IPS-18c (cell line): ENCODE data around the gene ZBTB48.

Experiments
- H3K4me3 ChIP-seq: 2 replicates; pipeline ENCODE4 v1.7.0; 2013; ENCODE audit warnings: low read depth, mild to moderate bottlenecking, low read length, moderate library complexity; ENCODE audit not compliant: insufficient read depth
- H3K9me3 ChIP-seq: one replicate; pipeline ENCODE4 v1.6.1; 2013; ENCODE audit warnings: mild to moderate bottlenecking, low read length, moderate library complexity; ENCODE audit not compliant: control insufficient read depth, insufficient read depth

ZBTB48 gene

GRCh38 chr1:6569033-6569432 is 10.8 kb upstream of the ZBTB48 start:
- no peak overlapping the region for H3K4me3 ChIP-seq
- H3K9me3 ChIP-seq: peaks cover 2% of the 10 kb centered on the region

GRCh38 chr1:6570100-6570499 is 9.7 kb upstream of the ZBTB48 start:
- H3K4me3 ChIP-seq: no peak overlapping the region

GRCh38 chr1:6570987-6571386 is 8.8 kb upstream of the ZBTB48 start:
- Histone ChIP-seq H3K4me3 (no peak overlapping the region), H3K9me3 (peaks cover 2% of the 10 kb centered on the region)

More at GRCh38 chr1:6570100-6570499, 9.7 kb upstream of the ZBTB48 start:
- peaks cover 2% of the 10 kb centered on the region for H3K9me3 ChIP-seq

- no peaks in the 10 kb centered on the region for H3K9me3 ChIP-seq
Measured at GRCh38 chr1:6572653-6573383, 7.0 kb upstream of the ZBTB48 start.

GRCh38 chr1:6574025-6574620 is 5.7 kb upstream of the ZBTB48 start:
- Histone ChIP-seq H3K4me3 (no peak overlapping the region), H3K9me3 (no peaks in the 10 kb centered on the region)

More at GRCh38 chr1:6572653-6573383, 7.0 kb upstream of the ZBTB48 start:
- no peak overlapping the region for H3K4me3 ChIP-seq

GRCh38 chr1:6574818-6575217 is 5.0 kb upstream of the ZBTB48 start:
- Histone ChIP-seq H3K4me3 (no peak overlapping the region), H3K9me3 (no peaks in the 10 kb centered on the region)

GRCh38 chr1:6577831-6578525 is 1.8 kb upstream of the ZBTB48 start:
- Histone ChIP-seq H3K4me3 (no peak overlapping the region), H3K9me3 (no peaks in the 10 kb centered on the region)

GRCh38 chr1:6578624-6579373 is 995 bp upstream of the ZBTB48 start:
- peak overlapping the region; percentile 87; the same call in 1 of the 2 replicates for H3K4me3 ChIP-seq

GRCh38 chr1:6580119-6580592 is 362 bp downstream of the ZBTB48 start:
- Histone ChIP-seq H3K4me3 (peak overlapping the region; percentile 87), H3K9me3 (no peaks in the 10 kb centered on the region)

More at GRCh38 chr1:6578624-6579373, 995 bp upstream of the ZBTB48 start:
- no peaks in the 10 kb centered on the region for H3K9me3 ChIP-seq

- Histone ChIP-seq H3K9me3 (no peaks in the 10 kb centered on the region), H3K4me3 (peak overlapping the region; percentile 87)
Measured at GRCh38 chr1:6580593-6581409, 1.0 kb downstream of the ZBTB48 start.

- H3K4me3 ChIP-seq: no peak overlapping the region
Measured at GRCh38 chr1:6581561-6582305, 1.9 kb downstream of the ZBTB48 start.

GRCh38 chr1:6582370-6582769 is 2.6 kb downstream of the ZBTB48 start:
- H3K4me3 ChIP-seq: no peak overlapping the region
- H3K9me3 ChIP-seq: no peaks in the 10 kb centered on the region

More at GRCh38 chr1:6581561-6582305, 1.9 kb downstream of the ZBTB48 start:
- no peaks in the 10 kb centered on the region for H3K9me3 ChIP-seq

- no peaks in the 10 kb centered on the region for H3K9me3 ChIP-seq
- no peak overlapping the region for H3K4me3 ChIP-seq
Measured at GRCh38 chr1:6584126-6585080, 4.6 kb downstream of the ZBTB48 start.

GRCh38 chr1:6585081-6585722 is 5.4 kb downstream of the ZBTB48 start:
- Histone ChIP-seq H3K4me3 (no peak overlapping the region), H3K9me3 (no peaks in the 10 kb centered on the region)

- H3K9me3 ChIP-seq: no peaks in the 10 kb centered on the region
- H3K4me3 ChIP-seq: no peak overlapping the region
Measured at GRCh38 chr1:6585841-6586240, 6.0 kb downstream of the ZBTB48 start.
